Measurements from ENCODE around the gene TICAM2.

The TICAM2 gene

GRCh38 chr5:115636008-115636407, 33.7 kb upstream of the TICAM2 start:
- TF ChIP-seq TAF1 (IDR thresholded peaks at IDR 0.05; ENCODE audit: low read depth, low read length) (no peak), POLR2AphosphoS5 (IDR thresholded peaks at IDR 0.05; ENCODE audit: low read depth, low read length) (no peak), POLR2A (IDR thresholded peaks at IDR 0.05; ENCODE audit: low read depth, low read length) (no peak), SPI1 (IDR thresholded peaks at IDR 0.05; ENCODE audit: low read depth, low read length) (no peak), POU2F2 (IDR thresholded peaks at IDR 0.05; ENCODE audit: low read depth, low read length) (no peak), PAX5 (IDR thresholded peaks at IDR 0.05; ENCODE audit: insufficient read depth, low read length, severe bottlenecking) (no peak)
- no peak for FAIRE-seq
- no peak for DNase-seq (ENCODE audit: insufficient read length, low spot score)

DNA sequence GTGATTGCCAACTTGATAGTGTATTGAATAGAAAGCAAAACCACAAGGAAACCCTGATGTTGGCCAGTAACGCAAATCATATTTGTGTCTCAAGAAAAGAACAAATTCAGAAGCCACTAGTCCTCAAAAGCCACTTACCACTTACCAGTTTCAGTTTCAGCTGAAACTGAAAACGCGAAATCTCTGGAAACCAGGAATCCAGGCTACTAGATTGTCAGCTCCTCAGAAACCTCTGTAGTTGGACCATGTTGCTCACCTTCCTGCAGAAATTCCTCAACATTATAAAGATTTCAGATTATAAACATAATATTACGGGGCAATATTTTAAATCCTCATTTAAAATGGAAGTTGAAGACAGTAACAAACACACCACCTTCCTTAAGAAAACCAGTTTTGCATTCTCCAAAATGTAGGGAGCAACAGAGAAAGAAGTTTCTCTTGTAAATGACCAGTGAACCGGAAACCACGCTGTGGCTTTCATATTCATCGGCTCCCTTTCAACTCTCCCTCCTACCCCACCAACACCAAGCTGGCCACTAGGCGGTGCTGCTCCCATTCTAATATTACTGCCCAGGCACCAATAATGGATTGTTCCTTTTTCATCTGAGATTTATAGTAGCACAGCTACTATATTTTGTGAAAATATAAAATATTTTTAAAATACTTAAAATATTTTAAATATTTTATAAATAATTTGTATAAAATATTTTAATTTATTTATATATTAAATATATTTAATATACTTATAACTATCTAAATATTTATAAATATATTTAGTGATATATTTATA, 32.3 kb upstream of the TICAM2 start:
- FAIRE-seq = peak; percentile 90
- DNase-seq (ENCODE audit: insufficient read length, low spot score) = no peak
- TF ChIP-seq PAX5 (IDR thresholded peaks at IDR 0.05; ENCODE audit: insufficient read depth, low read length, severe bottlenecking) (peak; percentile 92), SPI1 (IDR thresholded peaks at IDR 0.05; ENCODE audit: low read depth, low read length) (no peak), POU2F2 (IDR thresholded peaks at IDR 0.05; ENCODE audit: low read depth, low read length) (peak; percentile 85; the same call in 1 of the 2 replicates)

DNA sequence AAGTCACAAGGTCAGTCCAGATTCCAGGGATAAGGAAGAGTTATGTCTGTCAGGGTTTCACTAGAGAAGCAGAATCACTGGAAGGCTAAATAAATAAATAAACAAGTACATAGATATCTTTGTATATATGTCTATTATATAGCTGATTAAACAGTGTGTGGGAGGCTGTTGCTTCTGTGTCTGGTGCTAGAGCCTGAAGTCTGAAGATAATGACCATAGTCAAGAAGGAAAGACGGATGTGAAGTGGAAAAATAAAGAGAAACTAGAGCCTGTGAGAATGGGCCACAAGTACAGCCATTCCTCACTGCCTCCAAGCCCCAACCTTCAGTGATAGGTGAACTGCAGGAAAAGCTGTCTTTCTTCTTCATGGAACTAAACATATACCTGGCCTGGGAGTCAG, 27.6 kb upstream of the TICAM2 start:
- TF ChIP-seq TAF1 (IDR thresholded peaks at IDR 0.05; ENCODE audit: low read depth, low read length) = no peak
- no peak for TF ChIP-seq POU2F2 (IDR thresholded peaks at IDR 0.05; ENCODE audit: low read depth, low read length)
- no peak for TF ChIP-seq SPI1 (IDR thresholded peaks at IDR 0.05; ENCODE audit: low read depth, low read length)
- no peak for TF ChIP-seq POLR2AphosphoS5 (IDR thresholded peaks at IDR 0.05; ENCODE audit: low read depth, low read length)
- TF ChIP-seq POLR2A (IDR thresholded peaks at IDR 0.05; ENCODE audit: low read depth, low read length) = no peak
- TF ChIP-seq PAX5 (IDR thresholded peaks at IDR 0.05; ENCODE audit: insufficient read depth, low read length, severe bottlenecking) = no peak
- no peak for FAIRE-seq
- DNase-seq (ENCODE audit: insufficient read length, low spot score) = no peak

DNA sequence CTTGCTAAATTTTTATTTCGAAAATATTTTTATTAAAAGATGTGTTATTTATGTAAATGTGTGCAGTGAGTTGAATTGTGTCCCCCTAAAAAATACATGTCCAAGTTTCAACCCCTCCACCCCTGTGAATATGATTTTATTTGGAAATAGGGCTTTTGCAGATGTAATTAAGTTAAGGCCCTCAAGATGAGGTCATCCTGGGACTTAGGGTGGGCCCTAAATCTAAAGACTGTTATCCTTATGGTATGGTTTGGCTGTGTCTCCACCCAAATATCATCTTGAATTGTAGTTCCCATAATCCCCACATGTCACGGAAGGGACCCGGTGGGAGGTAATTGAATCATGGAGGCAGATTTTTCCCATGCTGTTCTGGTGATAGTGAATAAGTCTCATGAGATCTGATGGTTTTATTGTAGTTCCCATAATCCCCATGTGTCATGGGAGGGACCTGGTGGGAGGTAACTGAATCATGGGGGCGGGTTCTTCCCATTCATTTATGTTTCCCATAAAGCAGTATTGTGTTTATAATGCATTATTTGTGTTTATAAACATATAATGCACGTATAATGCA, 25.1 kb upstream of the TICAM2 start:
- TF ChIP-seq SPI1 (IDR thresholded peaks at IDR 0.05; ENCODE audit: low read depth, low read length) (no peak), PAX5 (IDR thresholded peaks at IDR 0.05; ENCODE audit: insufficient read depth, low read length, severe bottlenecking) (no peak), POU2F2 (IDR thresholded peaks at IDR 0.05; ENCODE audit: low read depth, low read length) (no peak), POLR2AphosphoS5 (IDR thresholded peaks at IDR 0.05; ENCODE audit: low read depth, low read length) (no peak), TAF1 (IDR thresholded peaks at IDR 0.05; ENCODE audit: low read depth, low read length) (no peak), POLR2A (IDR thresholded peaks at IDR 0.05; ENCODE audit: low read depth, low read length) (no peak)
- FAIRE-seq (no peak), DNase-seq (ENCODE audit: insufficient read length, low spot score) (no peak)

DNA sequence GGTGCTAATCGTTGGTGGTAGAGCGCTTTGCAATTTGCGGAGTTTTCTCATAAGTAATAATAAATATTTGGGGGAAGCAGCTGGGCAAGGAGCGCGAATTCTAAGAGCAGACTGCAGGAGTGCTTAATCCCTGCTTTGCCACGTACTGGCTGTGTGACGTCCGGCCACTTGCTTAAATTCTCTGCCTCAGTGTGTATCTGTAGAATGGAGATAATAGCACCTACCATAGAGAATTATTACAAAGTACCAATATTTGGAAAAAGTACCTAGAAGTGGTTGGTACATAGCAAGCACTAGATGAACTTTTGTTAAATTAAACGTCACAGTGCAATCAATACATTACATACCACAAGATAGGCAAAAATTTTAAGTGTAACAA, 24.2 kb upstream of the TICAM2 start:
- DNase-seq (ENCODE audit: insufficient read length, low spot score) (no peak), FAIRE-seq (no peak)
- TF ChIP-seq POU2F2 (IDR thresholded peaks at IDR 0.05; ENCODE audit: low read depth, low read length) (no peak), POLR2AphosphoS5 (IDR thresholded peaks at IDR 0.05; ENCODE audit: low read depth, low read length) (no peak), TAF1 (IDR thresholded peaks at IDR 0.05; ENCODE audit: low read depth, low read length) (no peak), POLR2A (IDR thresholded peaks at IDR 0.05; ENCODE audit: low read depth, low read length) (no peak), PAX5 (IDR thresholded peaks at IDR 0.05; ENCODE audit: insufficient read depth, low read length, severe bottlenecking) (no peak)

DNA sequence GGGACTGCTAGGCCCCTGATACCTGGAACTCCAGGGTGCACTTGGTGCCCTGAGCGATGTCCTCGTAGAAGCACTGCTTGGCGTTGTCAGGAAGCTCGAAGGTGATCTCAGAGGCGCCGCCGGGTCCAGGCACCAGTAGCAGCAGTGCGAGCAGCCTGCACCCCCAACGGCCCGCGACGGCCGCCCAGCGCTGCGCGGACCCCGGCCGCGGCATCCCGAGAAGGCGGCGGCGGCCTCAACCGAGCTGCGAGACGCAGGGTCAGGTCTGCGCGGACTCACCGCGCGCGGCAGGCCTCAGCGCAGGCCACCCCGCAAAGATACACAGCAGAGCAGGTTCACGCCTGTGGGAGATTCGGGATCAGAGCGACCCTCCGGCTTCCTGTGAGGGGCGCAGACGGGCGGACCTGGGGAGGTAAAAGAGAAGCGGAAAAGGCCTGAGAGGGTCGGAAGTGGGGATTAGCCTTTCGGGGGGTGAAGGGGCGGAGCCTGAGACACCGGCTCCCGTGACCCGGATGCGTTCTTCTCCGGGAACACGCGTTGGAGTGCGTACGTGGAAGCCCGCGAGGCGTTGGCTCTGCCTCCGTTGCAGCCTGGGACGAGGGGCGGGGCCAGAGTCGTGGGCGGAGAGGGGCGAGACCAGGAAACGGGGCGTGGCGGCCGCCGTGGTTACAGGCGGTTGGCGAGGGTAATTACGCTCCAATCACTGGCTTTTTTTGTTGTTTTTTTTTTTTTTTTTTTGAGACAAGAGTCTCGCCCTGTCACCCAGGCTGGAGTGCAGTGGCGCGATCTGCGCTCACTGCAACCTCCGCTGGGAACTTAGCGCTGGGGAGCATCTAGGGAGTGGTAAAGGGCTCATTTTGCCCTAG, 23.5 kb upstream of the TICAM2 start, which contains the start of gene TMED7:
TSS of gene TMED7 (minus strand) at position 458 of the 866 bp plus-strand sequence. CDS start at position 214, 244 bp downstream.
- DNase-seq (ENCODE audit: insufficient read length, low spot score) (peak; percentile 73), FAIRE-seq (peak; percentile 97)
- TF ChIP-seq PAX5 (IDR thresholded peaks at IDR 0.05; ENCODE audit: insufficient read depth, low read length, severe bottlenecking) (no peak), POLR2A (IDR thresholded peaks at IDR 0.05; ENCODE audit: low read depth, low read length) (peak; percentile 88), POLR2AphosphoS5 (IDR thresholded peaks at IDR 0.05; ENCODE audit: low read depth, low read length) (peak; percentile 80), POU2F2 (IDR thresholded peaks at IDR 0.05; ENCODE audit: low read depth, low read length) (no peak), SPI1 (IDR thresholded peaks at IDR 0.05; ENCODE audit: low read depth, low read length) (peak; percentile 37; the same call in 1 of the 2 replicates), TAF1 (IDR thresholded peaks at IDR 0.05; ENCODE audit: low read depth, low read length) (peak; percentile 34; the same call in 1 of the 2 replicates)

DNA sequence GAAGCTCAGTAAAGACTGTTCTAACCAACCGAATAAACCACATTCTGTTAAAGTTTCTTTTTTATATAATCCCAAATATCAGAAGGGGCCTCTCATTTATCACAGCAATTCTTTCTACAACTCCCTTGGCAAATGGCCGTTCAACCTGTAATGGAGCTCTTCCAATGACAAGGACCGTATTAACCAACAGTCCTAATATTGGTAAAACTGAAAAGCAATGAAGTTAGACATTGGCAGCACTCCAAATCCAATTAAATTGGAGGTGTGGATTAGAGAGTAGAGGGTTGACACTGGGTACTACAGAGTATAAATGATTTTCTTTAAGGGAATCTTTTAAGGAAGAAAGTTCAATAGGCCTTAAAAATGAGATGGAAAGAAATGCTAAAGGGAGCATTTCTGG, 22.7 kb upstream of the TICAM2 start:
- no peak for DNase-seq (ENCODE audit: insufficient read length, low spot score)
- no peak for FAIRE-seq
- TF ChIP-seq TAF1 (IDR thresholded peaks at IDR 0.05; ENCODE audit: low read depth, low read length) = no peak
- TF ChIP-seq SPI1 (IDR thresholded peaks at IDR 0.05; ENCODE audit: low read depth, low read length) = no peak
- no peak for TF ChIP-seq POU2F2 (IDR thresholded peaks at IDR 0.05; ENCODE audit: low read depth, low read length)
- TF ChIP-seq POLR2AphosphoS5 (IDR thresholded peaks at IDR 0.05; ENCODE audit: low read depth, low read length) = no peak
- TF ChIP-seq PAX5 (IDR thresholded peaks at IDR 0.05; ENCODE audit: insufficient read depth, low read length, severe bottlenecking) = no peak
- no peak for TF ChIP-seq POLR2A (IDR thresholded peaks at IDR 0.05; ENCODE audit: low read depth, low read length)

- FAIRE-seq (no peak), DNase-seq (ENCODE audit: insufficient read length, low spot score) (no peak)
- TF ChIP-seq SPI1 (IDR thresholded peaks at IDR 0.05; ENCODE audit: low read depth, low read length) (no peak), POLR2A (IDR thresholded peaks at IDR 0.05; ENCODE audit: low read depth, low read length) (no peak), PAX5 (IDR thresholded peaks at IDR 0.05; ENCODE audit: insufficient read depth, low read length, severe bottlenecking) (no peak), POLR2AphosphoS5 (IDR thresholded peaks at IDR 0.05; ENCODE audit: low read depth, low read length) (no peak), TAF1 (IDR thresholded peaks at IDR 0.05; ENCODE audit: low read depth, low read length) (no peak), POU2F2 (IDR thresholded peaks at IDR 0.05; ENCODE audit: low read depth, low read length) (no peak)
These were observed 21.4 kb upstream of the TICAM2 start for GRCh38 chr5:115623658-115624057.
